DOHH2 (cell line): ENCODE data around the gene MRPS30.

ENCODE experiments used
- EZH2phosphoT487 ChIP-seq: fragments of 200-600 bp; sonication (generic); IDR thresholded peaks from 2 replicates; pipeline ENCODE4 v1.6.1; 2017; ENCODE audit warnings: borderline replicate concordance, mild to moderate bottlenecking, antibody characterized with exemption, low read length, moderate library complexity, mixed read lengths
- TF ChIP-seq, protein P1 (sequence below): fragments of 200-600 bp; sonication (generic); IDR thresholded peaks from one replicate; pipeline ENCODE4 v1.5.1; 2014; ENCODE audit warnings: antibody characterized with exemption, mild to moderate bottlenecking, low read depth, low read length; ENCODE audit not compliant: poor library complexity, severe bottlenecking

DNA sequence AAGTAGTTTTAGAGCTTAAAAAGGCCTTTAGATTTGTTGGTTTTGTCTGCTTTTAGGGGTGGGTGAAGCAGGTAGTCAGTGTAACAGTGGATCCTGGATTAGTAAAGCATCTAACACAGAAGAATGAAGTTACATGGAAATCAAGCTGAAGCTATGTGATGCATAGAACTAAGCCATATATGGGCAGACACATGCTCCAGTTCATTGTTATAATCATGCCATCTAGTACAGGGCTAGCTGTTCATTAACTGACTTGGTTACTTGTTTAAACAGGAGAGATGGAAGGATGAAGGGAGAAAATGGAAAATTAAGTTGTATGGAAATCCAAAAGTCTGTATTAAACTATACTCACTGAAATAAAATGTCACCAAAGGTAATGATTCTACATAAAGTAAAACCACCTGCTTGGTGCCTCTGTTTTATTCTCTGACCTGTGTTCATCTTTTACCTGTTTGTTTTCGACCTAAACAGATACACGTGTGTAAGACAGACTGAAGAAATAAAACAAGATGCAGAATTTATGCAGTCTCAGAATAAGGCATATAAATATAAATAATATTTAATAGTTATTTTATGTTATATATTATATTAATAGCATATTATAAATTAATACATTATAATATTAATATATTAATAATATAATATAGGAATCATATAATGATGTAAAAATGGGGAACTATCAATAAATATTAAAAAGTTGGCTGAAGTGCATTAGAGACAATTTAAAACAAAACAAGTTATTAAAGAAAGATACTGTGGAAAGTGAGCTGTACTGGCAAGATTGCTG lies 33.9 kb downstream of the MRPS30 start:
- TF ChIP-seq, protein P1, sequence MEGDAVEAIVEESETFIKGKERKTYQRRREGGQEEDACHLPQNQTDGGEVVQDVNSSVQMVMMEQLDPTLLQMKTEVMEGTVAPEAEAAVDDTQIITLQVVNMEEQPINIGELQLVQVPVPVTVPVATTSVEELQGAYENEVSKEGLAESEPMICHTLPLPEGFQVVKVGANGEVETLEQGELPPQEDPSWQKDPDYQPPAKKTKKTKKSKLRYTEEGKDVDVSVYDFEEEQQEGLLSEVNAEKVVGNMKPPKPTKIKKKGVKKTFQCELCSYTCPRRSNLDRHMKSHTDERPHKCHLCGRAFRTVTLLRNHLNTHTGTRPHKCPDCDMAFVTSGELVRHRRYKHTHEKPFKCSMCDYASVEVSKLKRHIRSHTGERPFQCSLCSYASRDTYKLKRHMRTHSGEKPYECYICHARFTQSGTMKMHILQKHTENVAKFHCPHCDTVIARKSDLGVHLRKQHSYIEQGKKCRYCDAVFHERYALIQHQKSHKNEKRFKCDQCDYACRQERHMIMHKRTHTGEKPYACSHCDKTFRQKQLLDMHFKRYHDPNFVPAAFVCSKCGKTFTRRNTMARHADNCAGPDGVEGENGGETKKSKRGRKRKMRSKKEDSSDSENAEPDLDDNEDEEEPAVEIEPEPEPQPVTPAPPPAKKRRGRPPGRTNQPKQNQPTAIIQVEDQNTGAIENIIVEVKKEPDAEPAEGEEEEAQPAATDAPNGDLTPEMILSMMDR = no peak
- no peak for TF ChIP-seq EZH2phosphoT487
